ENCODE results near the gene MLLT3.

- TF ChIP-seq CTCF (IDR thresholded peaks at IDR 0.05): no peak
- no peak for TF ChIP-seq POLR2A (IDR thresholded peaks at IDR 0.05)
Measured at GRCh38 chr9:20361229-20361628, 261.1 kb downstream of the MLLT3 start.

Measured in body of pancreas (tissue), 4 donors.